NCI-H1436 treated with DMSO at 0.1 percent for 48 hours (cell line): ENCODE data around the gene MAB21L4.

ENCODE experiments used
- DNase-seq: peaks from one replicate; lab custom pipeline; 2025; lab: John Stamatoyannopoulos, UW

Gene MAB21L4

GRCh38 chr2:240911641-240912265 lies 15.8 kb upstream of the MAB21L4 start:
- DNase-seq, result no peak

- no peak for DNase-seq
Observed at GRCh38 chr2:240909216-240909974, 13.4 kb upstream of the MAB21L4 start.

GRCh38 chr2:240906911-240907590 lies 11.1 kb upstream of the MAB21L4 start:
- DNase-seq, result no peak

GRCh38 chr2:240906141-240906910 lies 10.4 kb upstream of the MAB21L4 start, which contains the start of gene CROCC2:
CROCC2 (plus strand) TSS chr2:240906336; CDS start chr2:240906514, 178 bp downstream.
- no peak for DNase-seq

- peak; percentile 53 for DNase-seq
Observed at GRCh38 chr2:240905176-240905781, 9.3 kb upstream of the MAB21L4 start.

GRCh38 chr2:240904216-240905175 lies 8.5 kb upstream of the MAB21L4 start:
- DNase-seq, result no peak

GRCh38 chr2:240903191-240904060 lies 7.5 kb upstream of the MAB21L4 start:
- DNase-seq, result no peak

GRCh38 chr2:240902615-240903041 lies 6.7 kb upstream of the MAB21L4 start:
- DNase-seq, result no peak

- DNase-seq, result no peak
Observed at GRCh38 chr2:240901986-240902614, 6.1 kb upstream of the MAB21L4 start.

GRCh38 chr2:240900141-240900860 lies 4.3 kb upstream of the MAB21L4 start:
- no peak for DNase-seq

- DNase-seq, result no peak
Observed at GRCh38 chr2:240899468-240899865, 3.5 kb upstream of the MAB21L4 start.

GRCh38 chr2:240898731-240899467 lies 2.9 kb upstream of the MAB21L4 start:
- no peak for DNase-seq

- no peak for DNase-seq
Observed at GRCh38 chr2:240898108-240898730, 2.3 kb upstream of the MAB21L4 start.

- no peak for DNase-seq
Observed at GRCh38 chr2:240896871-240897692, 1.1 kb upstream of the MAB21L4 start.

GRCh38 chr2:240896394-240896793 lies 438 bp upstream of the MAB21L4 start:
- DNase-seq, result no peak

GRCh38 chr2:240894836-240895558 lies 959 bp downstream of the MAB21L4 start:
- no peak for DNase-seq
